Lung (tissue), 12 donors: ENCODE results near the gene TAPBPL. TPM values are rescaled to one million over a fixed set of nuclear protein-coding genes. Genes with fewer than 3 reads are reported as not detected.
"Not testable (repeated sequence)": the region's sequence is repeated elsewhere in the genome, so short reads cannot be mapped to it uniquely, and the experiment has no call there.

Experiments
- ATAC-seq: fragments of 200-7000 bp; cut with Tn5 transposase; one replicate; pipeline ENCODE4 v1.9.1; 2020; ENCODE audit warnings: moderate number of reproducible peaks; ENCODE audit not compliant: insufficient read depth, low FRiP score
- DNase-seq, 3 donors: peaks; one replicate each; pipeline ENCODE4 v3.0.0-alpha.2; 2013 to 2017
- H3K27ac ChIP-seq, 2 donors: one replicate each; pipeline ENCODE4 v1.5.1; 2013; ENCODE audit warnings: mild to moderate bottlenecking in 2 of 2, moderate library complexity in 2 of 2, control low read depth in 1 of 2, inconsistent platforms in 1 of 2, low read depth in 1 of 2, low read length in 1 of 2
- H3K27me3 ChIP-seq, 3 donors: one replicate each; pipeline ENCODE4 v1.5.1; 2013; ENCODE audit warnings: low read length in 2 of 3; ENCODE audit not compliant: control insufficient read depth in 3 of 3, insufficient read depth in 3 of 3
- H3K36me3 ChIP-seq, 4 donors: one replicate each; pipeline ENCODE4 v1.5.1; 2013; ENCODE audit warnings: low read length in 4 of 4, mild to moderate bottlenecking in 1 of 4, moderate library complexity in 1 of 4; ENCODE audit not compliant: control insufficient read depth in 4 of 4, insufficient read depth in 4 of 4
- H3K4me1 ChIP-seq, 5 donors: one replicate each; pipeline ENCODE4 v1.5.1; 2013; ENCODE audit warnings: low read length in 5 of 5, mild to moderate bottlenecking in 2 of 5, moderate library complexity in 1 of 5; ENCODE audit not compliant: control insufficient read depth in 5 of 5, insufficient read depth in 5 of 5
- H3K4me3 ChIP-seq: one replicate; pipeline ENCODE4 v1.5.1; 2013; ENCODE audit warnings: mild to moderate bottlenecking, control low read depth, moderate library complexity
- H3K9ac ChIP-seq, 2 donors: one replicate each; pipeline ENCODE4 v1.5.1; 2013; ENCODE audit warnings: low read length in 2 of 2, control low read depth in 1 of 2; ENCODE audit not compliant: insufficient read depth in 1 of 2
- H3K9me3 ChIP-seq, 4 donors: one replicate each; pipeline ENCODE4 v1.5.1; 2013; ENCODE audit warnings: low read length in 3 of 4, mild to moderate bottlenecking in 1 of 4, moderate library complexity in 1 of 4; ENCODE audit not compliant: control insufficient read depth in 4 of 4, insufficient read depth in 3 of 4
- CTCF ChIP-seq: IDR thresholded peaks from 2 replicates; pipeline ENCODE4 v1.5.1; 2012; ENCODE audit warnings: mild to moderate bottlenecking; ENCODE audit errors: control extremely low read depth, extremely low read depth
- WGBS, 2 donors: extraction: QIAGEN DNeasy Blood & Tissue Kit; methylation state at CpG; one replicate each; pipeline ENCODE4 v1.1.7; 2013; 5-methylcytosine and 5-hydroxymethylcytosine counted together
- polyA plus RNA-seq, 2 donors: library from polyadenylated mRNA; stranded (reverse); fragments of 200-250 nt; gene quantifications; one replicate each; pipeline ENCODE4 v1.2.1, GENCODE V29; 2013
- total RNA-seq, 2 donors: library from RNA; depleted of rRNA in 1 of 2; stranded (reverse); fragments of >200 nt in 1 of 2; gene quantifications; one replicate each; pipeline ENCODE4 v1.2.1, GENCODE V29; 2014 to 2021
- donor health status: control.
- donor health status: control.
- donor health status: Bipolar disorder and iron deficiency.
- donor health status: healthy.
- donor health status: DM: yes; HTN: yes; CAD: no.

Gene TAPBPL
- total and polyA plus RNA-seq, 4 donors, result 11.2 to 28.2 (median 27.1) TPM

GRCh38 chr12:6478416-6478815, 26.6 kb downstream of the TAPBPL start:
- TF ChIP-seq CTCF, result no peak

GRCh38 chr12:6488240-6488639, 36.4 kb downstream of the TAPBPL start:
- H3K36me3 ChIP-seq, result peaks cover 0 to 10% (median under 1%) of the 10 kb centered on the region in 4 donors
- no peaks in the 10 kb centered on the region for H3K27me3 ChIP-seq
- ATAC-seq (no peak), DNase-seq (no peak)
- H3K4me3 ChIP-seq, result no peak overlapping the region
- peaks cover 0 to 7% (median 0%) of the 10 kb centered on the region in 5 donors for H3K4me1 ChIP-seq
- TF ChIP-seq CTCF, result no peak
- no peak overlapping the region for H3K9ac ChIP-seq
- H3K9me3 ChIP-seq, result no peaks in the 10 kb centered on the region
- no peak overlapping the region for H3K27ac ChIP-seq
- 66 to 97% methylated on average over 1 of the region's 1 CpG for WGBS, 2 donors

More at GRCh38 chr12:6478416-6478815, 26.6 kb downstream of the TAPBPL start:
- Histone ChIP-seq H3K4me1 (no peaks in the 10 kb centered on the region), H3K4me3 (no peak overlapping the region), H3K27me3 (no peaks in the 10 kb centered on the region), H3K9me3 (no peaks in the 10 kb centered on the region), H3K9ac (no peak overlapping the region), H3K27ac (no peak overlapping the region), H3K36me3 (no peaks in the 10 kb centered on the region)
- DNase-seq (no peak), ATAC-seq (no peak)
- 91 to 95% methylated on average over 20 of the region's 20 CpGs for WGBS, 2 donors

GRCh38 chr12:6489449-6489848, 37.6 kb downstream of the TAPBPL start:
- H3K4me1 ChIP-seq, result peaks cover 0 to 10% (median 2%) of the 10 kb centered on the region in 5 donors
- no peak overlapping the region for H3K9ac ChIP-seq
- no peak for DNase-seq
- H3K27me3 ChIP-seq, result no peaks in the 10 kb centered on the region
- H3K9me3 ChIP-seq, result no peaks in the 10 kb centered on the region
- no peak for TF ChIP-seq CTCF
- 68 to 83% methylated on average over 4 of the region's 4 CpGs for WGBS, 2 donors
- peaks cover 0 to 10% (median under 1%) of the 10 kb centered on the region in 4 donors for H3K36me3 ChIP-seq
- no peak for ATAC-seq
- no peak overlapping the region for H3K27ac ChIP-seq
- H3K4me3 ChIP-seq, result no peak overlapping the region

- not testable (repeated sequence) for H3K9me3 ChIP-seq, ATAC-seq, H3K27ac ChIP-seq, H3K9ac ChIP-seq, DNase-seq, H3K27me3 ChIP-seq, H3K4me3 ChIP-seq
- peaks cover 0 to 12% (median under 1%) of the 10 kb centered on the region in 4 donors for H3K36me3 ChIP-seq
- peaks cover 0 to 22% (median 8%) of the 10 kb centered on the region in 5 donors for H3K4me1 ChIP-seq
- 92 to 97% methylated on average over 1 of the region's 1 CpG for WGBS, 2 donors
Measured at GRCh38 chr12:6490673-6491072, 38.8 kb downstream of the TAPBPL start.
